Colonic mucosa (tissue), 4 donors: ENCODE results near the gene MSI1. TPM values are rescaled to one million over a fixed set of nuclear protein-coding genes. Genes with fewer than 3 reads are reported as not detected.

ENCODE experiments used
- DNase-seq: peaks from one replicate; pipeline ENCODE4 v3.0.0-alpha.2; 2020
- H3K27ac ChIP-seq: fragments of 200-600 bp; one replicate; pipeline ENCODE4 v1.8.0; 2021
- H3K27me3 ChIP-seq: fragments of 200-600 bp; one replicate; pipeline ENCODE4 v1.8.0; 2021
- H3K36me3 ChIP-seq: fragments of 200-600 bp; one replicate; pipeline ENCODE4 v1.8.0; 2021
- H3K4me1 ChIP-seq: fragments of 200-600 bp; one replicate; pipeline ENCODE4 v1.8.0; 2021; ENCODE audit warnings: mild to moderate bottlenecking
- H3K4me3 ChIP-seq: fragments of 200-600 bp; one replicate; pipeline ENCODE4 v1.8.0; 2021
- H3K9ac ChIP-seq, 2 donors: one replicate each; pipeline ENCODE4 v1.7.0; 2013; ENCODE audit warnings: control low read depth in 2 of 2, low read depth in 2 of 2, low read length in 2 of 2
- H3K9me3 ChIP-seq: fragments of 200-600 bp; one replicate; pipeline ENCODE4 v1.8.0; 2021
- CTCF ChIP-seq: fragments of 200-600 bp; IDR thresholded peaks from one replicate; pipeline ENCODE4 v1.8.0; 2022; ENCODE audit warnings: antibody characterized with exemption, mild to moderate bottlenecking
- intact Hi-C: fragments of 100-400 bp; cut with DNase I; formaldehyde crosslinking; loops from one replicate; pipeline ENCODE4 v1.14.1; 2022
- total RNA-seq, 2 donors: library from RNA; stranded (reverse); fragmentation: NEBNext Ultra II Directional in 1 of 2; extraction: Animal tissue kit (Norgen Biotek cat#: 25700) in 1 of 2; gene quantifications; one replicate each; pipeline ENCODE4 v1.2.1, GENCODE V29; 2021
- donor health status: healthy.
- donor health status: DM: no; HTN: no; CAD: no.
- donor health status: DM: no; HTN: no; CAD: no.

MSI1 gene
- total RNA-seq, 2 donors from 2014 or later: 3.8 to 11.7 TPM

- no peak overlapping the region for H3K4me3 ChIP-seq
Measured at GRCh38 chr12:120408771-120409170, 39.8 kb upstream of the MSI1 start.

GRCh38 chr12:120406553-120406952 lies 37.6 kb upstream of the MSI1 start:
- DNase-seq: no peak
- Histone ChIP-seq H3K4me1 (no peaks in the 10 kb centered on the region), H3K9me3 (no peaks in the 10 kb centered on the region), H3K27me3 (no peaks in the 10 kb centered on the region), H3K4me3 (no peak overlapping the region), H3K9ac (no peak overlapping the region), H3K27ac (no peak overlapping the region), H3K36me3 (no peaks in the 10 kb centered on the region)
- no peak for TF ChIP-seq CTCF
- intact Hi-C loops: no loop called here

More at GRCh38 chr12:120408771-120409170, 39.8 kb upstream of the MSI1 start:
- Histone ChIP-seq H3K4me1 (no peaks in the 10 kb centered on the region), H3K36me3 (no peaks in the 10 kb centered on the region), H3K9me3 (no peaks in the 10 kb centered on the region), H3K9ac (no peak overlapping the region), H3K27ac (no peak overlapping the region), H3K27me3 (no peaks in the 10 kb centered on the region)
- no peak for TF ChIP-seq CTCF
- no peak for DNase-seq
- intact Hi-C loops: no loop called here

GRCh38 chr12:120406069-120406468 lies 37.1 kb upstream of the MSI1 start:
- H3K36me3 ChIP-seq: no peaks in the 10 kb centered on the region
- H3K9me3 ChIP-seq: no peaks in the 10 kb centered on the region
- no peak for DNase-seq
- no peaks in the 10 kb centered on the region for H3K4me1 ChIP-seq
- H3K27ac ChIP-seq: no peak overlapping the region
- intact Hi-C loops: no loop called here
- TF ChIP-seq CTCF: no peak
- H3K9ac ChIP-seq: no peak overlapping the region
- H3K4me3 ChIP-seq: no peak overlapping the region
- H3K27me3 ChIP-seq: no peaks in the 10 kb centered on the region

GRCh38 chr12:120404271-120404670 lies 35.3 kb upstream of the MSI1 start:
- H3K27ac ChIP-seq: no peak overlapping the region
- intact Hi-C loops: no loop called here
- no peak for TF ChIP-seq CTCF
- no peaks in the 10 kb centered on the region for H3K36me3 ChIP-seq
- H3K27me3 ChIP-seq: no peaks in the 10 kb centered on the region
- no peak overlapping the region for H3K4me3 ChIP-seq
- H3K4me1 ChIP-seq: no peaks in the 10 kb centered on the region
- no peak overlapping the region for H3K9ac ChIP-seq
- H3K9me3 ChIP-seq: no peaks in the 10 kb centered on the region
- no peak for DNase-seq

GRCh38 chr12:120403869-120404268 lies 34.9 kb upstream of the MSI1 start:
- no peaks in the 10 kb centered on the region for H3K4me1 ChIP-seq
- H3K9ac ChIP-seq: no peak overlapping the region
- no peaks in the 10 kb centered on the region for H3K36me3 ChIP-seq
- H3K4me3 ChIP-seq: no peak overlapping the region
- no peak for TF ChIP-seq CTCF
- no peaks in the 10 kb centered on the region for H3K27me3 ChIP-seq
- no peak overlapping the region for H3K27ac ChIP-seq
- intact Hi-C loops: no loop called here
- no peak for DNase-seq
- H3K9me3 ChIP-seq: no peaks in the 10 kb centered on the region

- no peak for DNase-seq
- Histone ChIP-seq H3K36me3 (no peaks in the 10 kb centered on the region), H3K4me1 (no peaks in the 10 kb centered on the region), H3K27ac (no peak overlapping the region), H3K9ac (no peak overlapping the region), H3K27me3 (no peaks in the 10 kb centered on the region), H3K4me3 (no peak overlapping the region), H3K9me3 (no peaks in the 10 kb centered on the region)
- intact Hi-C loops: no loop called here
- no peak for TF ChIP-seq CTCF
Measured at GRCh38 chr12:120402217-120402616, 33.3 kb upstream of the MSI1 start.
